Activated T-cell treated with anti-CD3 and anti-CD28 coated beads, Interleukin-2, amount 50 U/mL, for 72 hours (primary cell): ENCODE results near the gene SAMD1. TPM values are rescaled to one million over a fixed set of nuclear protein-coding genes. Genes with fewer than 3 reads are reported as not detected.
A peak's percentile ranks its signal among the peaks of the same experiment; 100 is the strongest.

Experiments
- ATAC-seq, 2 donors: fragments of 150-1000 bp; cut with Tn5 transposase; replicated peaks in 1 of 2; 2 replicates each; pipeline ENCODE4 v1.10.0; 2021; ENCODE audit warnings: moderate library complexity in 2 of 2, mild to moderate bottlenecking in 1 of 2
- DNase-seq, 2 donors: peaks; one replicate each; pipeline ENCODE4 v3.0.0; 2021 to 2022; ENCODE audit warnings: mixed read lengths in 1 of 2
- H3K27ac Mint-ChIP-seq: one replicate; pipeline ENCODE4 v1.8.0; 2022; ENCODE audit warnings: mild to moderate bottlenecking, moderate library complexity, mixed read lengths
- H3K27me3 Mint-ChIP-seq: one replicate; pipeline ENCODE4 v1.8.0; 2022; ENCODE audit warnings: low read depth, mixed read lengths
- H3K36me3 Mint-ChIP-seq, 2 donors: one replicate each; pipeline ENCODE4 v1.8.0; 2022; ENCODE audit warnings: mixed read lengths in 2 of 2, mild to moderate bottlenecking in 1 of 2; ENCODE audit not compliant: insufficient read depth in 2 of 2
- H3K4me1 Mint-ChIP-seq: one replicate; pipeline ENCODE4 v1.8.0; 2022; ENCODE audit warnings: low read depth, mixed read lengths
- H3K4me3 Mint-ChIP-seq, 2 donors: one replicate each; pipeline ENCODE4 v1.8.0; 2022; ENCODE audit warnings: mild to moderate bottlenecking in 2 of 2, mixed read lengths in 2 of 2, moderate library complexity in 2 of 2
- H3K9me3 Mint-ChIP-seq, 2 donors: one replicate each; pipeline ENCODE4 v1.8.0; 2022; ENCODE audit warnings: mixed read lengths in 2 of 2
- total RNA-seq, 2 donors: library from RNA; stranded (reverse); gene quantifications; one replicate each; pipeline ENCODE4 v1.2.3, GENCODE V29; 2022

SAMD1 gene
- total RNA-seq, 2 donors from 2014 or later = 41.6 to 77.1 TPM

DNA sequence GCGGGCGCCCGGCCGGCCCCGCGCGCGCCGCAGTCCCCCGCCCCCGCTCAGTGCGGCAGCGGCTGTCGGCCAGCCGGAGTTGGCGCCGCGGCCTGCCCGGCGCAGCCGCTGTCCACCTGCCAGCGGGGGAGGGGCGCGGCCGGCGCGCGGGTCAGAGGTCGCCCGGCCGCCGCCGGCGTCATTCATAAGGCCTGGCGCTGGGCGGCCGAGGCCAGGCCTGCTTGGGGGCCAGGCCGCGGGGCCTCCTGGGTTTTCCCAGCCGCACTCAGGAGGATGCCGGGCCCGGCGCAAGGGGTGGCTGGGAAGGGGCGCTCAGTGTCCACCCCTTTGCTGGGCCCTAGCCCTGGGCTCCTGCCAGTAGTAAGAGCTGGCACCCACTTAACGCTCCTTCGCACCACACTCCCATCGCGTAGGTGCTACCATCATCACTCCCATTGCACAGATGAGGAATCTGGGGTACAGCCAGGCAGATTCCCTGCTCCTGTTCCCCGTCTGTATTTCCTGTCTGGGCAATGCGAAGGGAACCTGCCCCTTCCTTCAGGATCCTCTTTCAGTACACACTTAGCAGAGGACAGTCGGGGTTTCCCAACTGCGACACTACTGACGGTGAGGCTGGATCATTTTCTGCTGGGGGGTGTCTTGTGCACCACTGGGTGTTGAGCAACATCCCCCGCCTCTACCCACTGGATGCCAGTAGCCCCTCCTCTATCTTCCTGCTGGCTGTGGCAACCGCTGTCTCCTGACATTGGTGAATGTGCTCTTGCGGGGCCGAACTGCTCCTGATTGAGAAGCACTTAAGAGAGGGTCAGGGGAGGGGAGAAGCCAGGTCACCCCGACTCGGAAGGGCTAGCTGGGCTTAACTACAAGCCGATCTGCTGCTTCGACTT is 27.9 kb upstream of the SAMD1 start:
- DNase-seq (peak; percentile 31 to 36), ATAC-seq (no peak)
- Mint-ChIP-seq H3K36me3 (peaks cover 0 to 5% of the 10 kb centered on the region in 2 donors), H3K27me3 (no peaks in the 10 kb centered on the region), H3K9me3 (no peaks in the 10 kb centered on the region), H3K4me3 (peak overlapping the region; percentile 94 to 97), H3K27ac (peak overlapping the region; percentile 92), H3K4me1 (peaks cover 39% of the 10 kb centered on the region)

DNA sequence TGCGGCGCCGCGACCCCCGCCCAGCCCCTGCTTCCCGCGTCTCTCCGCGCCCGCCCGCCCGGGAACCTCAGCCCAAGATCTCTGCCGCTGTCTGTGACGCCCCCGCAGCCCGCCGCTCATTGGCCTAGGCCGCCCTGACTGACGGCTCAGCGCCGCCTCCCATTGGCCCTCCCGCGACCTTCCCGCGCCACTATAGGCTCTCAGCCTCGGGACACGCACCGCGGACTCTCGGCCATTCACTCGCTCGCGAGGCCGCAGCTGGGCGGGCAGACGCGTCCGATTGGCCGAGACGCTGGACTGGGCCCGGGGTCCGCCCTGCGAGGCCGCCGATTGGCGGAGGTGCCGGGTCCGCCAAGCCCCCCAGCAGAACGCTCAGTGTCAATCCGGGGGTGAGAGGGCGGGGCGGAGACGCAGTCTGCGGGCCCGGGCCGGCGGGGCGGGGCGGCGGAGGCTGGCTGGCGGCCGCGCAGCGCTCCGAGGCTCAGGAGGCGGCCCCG is 27.2 kb upstream of the SAMD1 start, which contains the start of gene PRKACA:
PRKACA (minus strand) TSS at position 95 of the 497 bp plus-strand sequence. CDS start 215 bp downstream, outside the sequence.
- peak; percentile 93 to 95 for ATAC-seq
- peak within 1 kb of the TSS; percentile 92 for H3K27ac Mint-ChIP-seq
- H3K4me1 Mint-ChIP-seq = peaks cover 44% of the 10 kb centered on the region
- H3K9me3 Mint-ChIP-seq = no peaks in the 10 kb centered on the region
- H3K36me3 Mint-ChIP-seq = peaks cover 0 to 3% of the 10 kb centered on the region in 2 donors
- peak within 1 kb of the TSS; percentile 96 to 97 for H3K4me3 Mint-ChIP-seq
- no peaks in the 10 kb centered on the region for H3K27me3 Mint-ChIP-seq
- DNase-seq = peak; percentile 98 to 99

DNA sequence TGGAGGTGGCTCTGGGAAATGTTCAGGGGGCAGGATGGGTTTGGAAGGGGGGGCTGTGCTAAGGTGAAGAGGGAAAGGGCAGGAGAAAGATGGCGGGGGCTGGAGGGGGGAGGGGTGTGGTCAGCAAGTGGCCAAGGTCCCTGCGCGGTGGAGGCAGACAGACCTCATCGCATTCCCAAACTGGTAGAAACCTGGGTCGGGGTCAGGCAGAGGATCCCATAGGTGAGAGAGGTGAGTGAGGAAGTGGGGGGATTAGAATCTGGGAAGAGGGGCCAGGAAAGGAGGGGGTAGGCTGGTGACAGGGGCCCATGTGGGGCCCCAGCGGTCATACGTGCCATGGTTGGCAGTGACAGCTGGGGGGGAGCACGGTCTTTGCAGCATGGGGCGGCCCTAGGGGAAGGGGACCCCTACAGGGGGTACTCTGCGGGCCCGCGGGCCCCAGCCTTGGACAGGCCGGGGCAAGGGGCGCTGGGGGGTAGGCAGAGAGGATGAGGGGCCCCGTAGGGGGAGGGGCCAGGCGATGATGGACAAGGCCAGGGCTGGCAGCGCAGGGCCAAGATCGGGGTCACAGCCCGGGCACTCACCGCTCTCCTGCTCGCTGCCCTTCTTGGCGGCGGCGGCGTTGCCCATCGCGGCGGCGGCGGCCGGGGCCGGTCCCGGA is 26.5 kb upstream of the SAMD1 start:
- Mint-ChIP-seq H3K9me3 (no peaks in the 10 kb centered on the region), H3K36me3 (peaks cover 0 to 3% of the 10 kb centered on the region in 2 donors), H3K4me3 (peak overlapping the region; percentile 88 to 96), H3K4me1 (peaks cover 45% of the 10 kb centered on the region), H3K27ac (peak overlapping the region; percentile 47), H3K27me3 (no peaks in the 10 kb centered on the region)
- DNase-seq (no peak), ATAC-seq (peak; percentile 3 to 4)

DNA sequence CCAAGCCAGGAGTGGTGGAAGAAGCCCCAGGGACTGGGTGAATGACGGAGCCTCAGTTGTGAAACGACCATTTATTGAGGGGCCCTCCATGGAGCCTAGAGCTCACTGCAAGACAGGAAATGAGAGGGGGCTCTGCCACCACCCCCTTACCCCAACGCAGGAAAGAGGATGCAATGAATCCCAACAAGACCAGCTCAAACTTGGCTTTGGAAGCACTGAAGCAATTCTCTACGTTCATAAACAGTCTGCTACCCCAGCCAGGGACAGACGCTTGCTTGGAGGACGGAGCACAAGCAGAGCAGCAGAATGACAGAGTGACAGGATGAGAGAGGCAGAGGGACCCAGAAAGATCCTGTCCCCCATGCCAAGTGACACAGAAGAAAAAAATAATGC is 26.0 kb upstream of the SAMD1 start:
- Mint-ChIP-seq H3K27me3 (no peaks in the 10 kb centered on the region), H3K27ac (peak overlapping the region; percentile 19), H3K4me1 (peaks cover 49% of the 10 kb centered on the region), H3K36me3 (peaks cover 0 to 3% of the 10 kb centered on the region in 2 donors), H3K4me3 (peak overlapping the region; percentile 88 to 96), H3K9me3 (no peaks in the 10 kb centered on the region)
- ATAC-seq (no peak), DNase-seq (no peak)

DNA sequence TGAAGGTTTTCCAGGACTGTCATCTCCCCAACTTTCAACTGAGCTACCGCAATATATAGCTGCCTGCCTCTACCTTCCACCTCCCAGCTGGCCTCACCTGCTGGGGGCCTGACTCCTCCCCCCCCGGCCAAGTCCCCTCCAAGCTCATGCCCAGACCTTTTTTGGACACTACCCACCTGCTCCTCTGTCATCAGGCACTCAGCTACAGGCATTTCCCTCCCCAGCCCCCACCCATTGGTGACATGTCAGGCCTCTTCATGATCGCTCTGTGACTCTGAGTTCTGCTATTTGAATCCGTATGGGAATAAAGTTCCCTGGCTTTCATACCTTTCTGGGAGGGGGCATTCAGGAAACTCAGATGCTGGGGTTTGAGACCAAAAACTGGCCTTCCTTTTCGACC is 25.2 kb upstream of the SAMD1 start:
- DNase-seq = no peak
- H3K36me3 Mint-ChIP-seq = peaks cover 0 to 2% of the 10 kb centered on the region in 2 donors
- H3K27me3 Mint-ChIP-seq = no peaks in the 10 kb centered on the region
- H3K9me3 Mint-ChIP-seq = no peaks in the 10 kb centered on the region
- ATAC-seq = no peak
- peak overlapping the region; percentile 88 to 96 for H3K4me3 Mint-ChIP-seq
- no peak overlapping the region for H3K27ac Mint-ChIP-seq
- H3K4me1 Mint-ChIP-seq = peaks cover 51% of the 10 kb centered on the region

DNA sequence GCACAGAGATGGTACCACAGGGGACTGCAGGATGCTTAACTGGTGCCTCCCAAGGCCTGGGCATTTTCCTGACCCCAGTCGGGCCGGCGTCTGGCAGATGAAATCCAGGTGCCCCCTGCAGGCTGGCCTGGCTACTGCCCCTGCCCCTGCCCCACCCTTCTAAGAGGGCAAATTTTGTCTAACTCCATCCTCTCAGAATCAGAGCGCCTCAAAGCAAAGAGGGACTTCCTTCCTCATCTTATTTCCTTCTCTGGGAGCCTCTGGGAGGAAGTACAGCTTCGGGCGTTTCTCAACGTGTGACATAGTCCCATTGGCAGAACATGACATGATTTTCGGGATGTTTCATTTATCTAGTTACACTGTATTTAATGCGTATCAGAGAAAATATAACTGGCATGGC is 24.3 kb upstream of the SAMD1 start:
- no peak overlapping the region for H3K27ac Mint-ChIP-seq
- DNase-seq (peak; percentile 73 to 76), ATAC-seq (no peak)
- H3K36me3 Mint-ChIP-seq = peaks cover 0 to 2% of the 10 kb centered on the region in 2 donors
- H3K9me3 Mint-ChIP-seq = no peaks in the 10 kb centered on the region
- H3K4me3 Mint-ChIP-seq = peak overlapping the region in 1 of 2 donors; percentile 32
- H3K4me1 Mint-ChIP-seq = peaks cover 54% of the 10 kb centered on the region
- no peaks in the 10 kb centered on the region for H3K27me3 Mint-ChIP-seq

DNA sequence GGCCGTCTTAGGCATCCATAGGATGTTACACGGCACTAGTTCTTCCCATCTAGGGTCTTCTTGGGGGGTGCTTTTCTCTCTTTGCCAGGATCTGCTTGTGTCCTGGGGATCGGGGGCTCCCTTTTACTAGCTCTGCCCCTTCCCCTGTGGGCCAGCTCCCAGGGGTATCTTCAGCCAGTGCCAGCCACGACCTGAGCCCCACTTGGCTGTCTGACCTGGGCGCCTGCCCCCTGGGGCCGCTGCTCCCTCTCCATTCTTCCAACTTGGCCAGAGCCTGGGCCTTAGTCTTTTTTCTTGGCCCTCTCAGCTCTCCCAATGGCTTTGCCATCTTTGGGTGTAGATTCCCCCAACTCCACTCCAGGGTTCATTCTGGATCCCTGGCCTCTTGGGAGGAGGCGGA is 23.9 kb upstream of the SAMD1 start:
- DNase-seq (no peak), ATAC-seq (no peak)
- H3K4me1 Mint-ChIP-seq = peaks cover 55% of the 10 kb centered on the region
- H3K27me3 Mint-ChIP-seq = no peaks in the 10 kb centered on the region
- no peak overlapping the region for H3K4me3 Mint-ChIP-seq
- H3K9me3 Mint-ChIP-seq = no peaks in the 10 kb centered on the region
- no peak overlapping the region for H3K27ac Mint-ChIP-seq
- H3K36me3 Mint-ChIP-seq = peaks cover 0 to 2% of the 10 kb centered on the region in 2 donors

DNA sequence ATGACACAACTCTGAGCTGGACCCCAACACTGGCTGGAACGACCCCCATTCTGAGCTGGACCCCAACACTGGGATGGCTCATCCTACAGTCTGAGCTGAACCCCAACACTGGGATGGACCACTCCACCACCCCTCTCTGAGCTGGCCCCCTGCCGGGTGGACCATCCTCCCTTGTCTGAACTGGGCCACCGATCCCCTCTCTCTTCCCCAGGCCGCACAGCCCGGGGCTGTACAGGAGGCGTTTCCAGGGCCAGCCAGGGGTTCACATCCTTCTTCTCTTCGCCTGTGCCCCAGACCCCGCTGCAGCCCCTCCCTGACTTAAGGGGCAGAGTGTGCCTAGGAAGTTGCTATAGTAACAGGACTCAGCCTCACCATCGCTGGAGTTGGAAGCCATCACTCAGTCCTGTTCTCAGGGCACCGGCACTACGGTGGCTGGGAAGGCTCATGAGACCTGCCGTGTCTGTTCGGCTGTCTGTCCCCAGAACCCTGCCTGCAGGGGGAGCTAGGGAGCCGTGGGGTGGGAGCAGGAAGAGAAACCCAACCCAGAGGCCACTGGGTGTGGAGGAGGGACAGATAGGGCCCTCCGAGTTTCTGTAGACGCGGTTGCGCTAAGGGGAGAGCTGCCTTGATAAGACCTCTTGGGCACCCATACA is 23.3 kb upstream of the SAMD1 start:
- Mint-ChIP-seq H3K4me1 (peaks cover 50% of the 10 kb centered on the region), H3K9me3 (no peaks in the 10 kb centered on the region), H3K27ac (no peak overlapping the region), H3K36me3 (peaks cover 0 to 2% of the 10 kb centered on the region in 2 donors), H3K27me3 (no peaks in the 10 kb centered on the region), H3K4me3 (peak overlapping the region; percentile 29 to 50)
- no peak for ATAC-seq
- peak; percentile 49 to 57 for DNase-seq

DNA sequence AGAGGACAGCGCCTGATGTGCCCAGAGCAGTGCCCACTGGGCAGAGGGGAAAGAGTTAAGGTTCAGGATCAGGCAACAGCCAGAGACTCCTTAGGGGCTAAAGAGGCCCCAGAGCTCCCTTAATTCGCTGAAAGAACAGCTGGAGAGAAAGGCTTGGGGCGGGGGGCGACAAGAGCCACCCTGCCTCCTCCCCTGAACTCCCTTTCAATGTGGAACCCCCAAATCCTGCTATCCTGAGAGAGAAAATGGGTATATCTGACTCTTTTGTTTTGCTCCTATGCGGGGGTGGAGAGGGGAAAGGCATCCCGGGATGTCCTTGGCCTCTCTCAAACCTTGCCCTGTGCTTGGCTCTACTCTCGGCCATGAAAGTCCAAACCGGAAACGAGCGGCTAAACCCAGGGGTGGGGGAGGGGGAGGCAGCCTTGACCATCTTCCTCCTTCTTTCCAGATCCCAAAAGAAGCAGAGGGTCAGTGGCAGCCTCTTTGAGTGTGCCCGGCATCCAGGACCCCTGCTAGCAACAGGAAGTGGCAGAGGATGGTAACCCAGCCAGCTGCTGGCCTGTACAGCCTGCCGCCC is 22.3 kb upstream of the SAMD1 start:
- H3K9me3 Mint-ChIP-seq = no peaks in the 10 kb centered on the region
- peaks cover 44% of the 10 kb centered on the region for H3K4me1 Mint-ChIP-seq
- no peak overlapping the region for H3K27ac Mint-ChIP-seq
- no peak for DNase-seq
- H3K36me3 Mint-ChIP-seq = peaks cover 0 to 2% of the 10 kb centered on the region in 2 donors
- H3K4me3 Mint-ChIP-seq = no peak overlapping the region
- no peak for ATAC-seq
- H3K27me3 Mint-ChIP-seq = no peaks in the 10 kb centered on the region

DNA sequence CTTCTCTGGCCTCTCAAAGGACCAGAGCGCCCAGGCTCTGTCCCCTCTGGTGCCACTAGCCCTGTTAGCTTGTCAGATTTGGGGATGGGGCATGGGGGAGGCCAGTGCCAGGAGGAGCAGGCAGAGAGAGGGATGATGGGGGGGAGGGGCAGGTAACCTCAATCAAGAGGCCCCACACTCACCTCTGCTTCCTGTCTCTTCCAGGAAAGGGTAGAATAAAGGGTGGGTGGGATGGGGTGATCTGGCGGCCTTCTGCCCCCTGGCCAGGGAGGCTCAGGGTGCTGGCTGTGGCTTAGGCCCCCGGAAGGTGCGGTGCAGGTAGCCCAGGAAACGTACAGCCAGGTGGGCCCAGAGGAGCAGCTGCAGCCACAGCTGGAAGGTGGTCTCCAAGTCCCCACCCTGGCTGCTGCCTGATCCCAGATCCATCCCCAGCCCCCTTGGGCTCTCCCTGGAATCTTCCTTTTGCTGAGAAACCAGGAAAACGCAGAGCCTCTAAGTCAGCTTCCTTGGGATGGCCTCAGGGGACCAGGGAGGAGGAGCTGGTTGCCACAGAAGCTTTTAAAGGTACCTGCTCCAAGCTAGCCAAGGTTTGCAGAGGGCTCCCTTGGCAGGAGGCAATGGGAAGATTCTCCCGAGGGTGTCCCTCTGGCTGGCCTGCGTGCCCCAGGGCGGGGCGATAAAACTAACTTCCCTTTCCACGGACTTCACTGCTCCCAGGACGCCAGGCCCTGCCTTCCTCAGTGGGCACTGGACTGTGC is 21.7 kb upstream of the SAMD1 start:
- no peak overlapping the region for H3K4me3 Mint-ChIP-seq
- H3K9me3 Mint-ChIP-seq = no peaks in the 10 kb centered on the region
- no peak for ATAC-seq
- H3K4me1 Mint-ChIP-seq = peaks cover 44% of the 10 kb centered on the region
- H3K36me3 Mint-ChIP-seq = peaks cover 0 to 2% of the 10 kb centered on the region in 2 donors
- H3K27ac Mint-ChIP-seq = no peak overlapping the region
- DNase-seq = no peak
- no peaks in the 10 kb centered on the region for H3K27me3 Mint-ChIP-seq

DNA sequence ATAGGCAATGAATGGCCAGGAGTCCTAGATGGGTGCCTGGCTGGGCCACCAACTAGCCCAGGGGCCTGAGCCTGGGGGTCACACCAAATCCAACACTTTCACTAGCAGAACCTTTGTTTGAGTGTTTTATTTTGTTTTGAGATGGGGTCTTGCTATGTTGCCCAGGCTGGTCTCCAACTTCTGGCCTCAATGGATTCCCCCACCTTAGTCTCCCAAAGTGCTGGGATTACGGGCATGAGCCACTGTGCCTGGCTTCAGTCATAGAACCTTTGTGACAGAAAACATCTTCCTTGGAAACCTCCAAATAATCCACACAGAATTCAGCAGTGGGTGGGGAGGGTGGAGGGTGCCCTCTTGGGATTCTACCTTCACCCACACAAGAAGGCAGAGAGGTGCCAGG is 20.9 kb upstream of the SAMD1 start:
- H3K27me3 Mint-ChIP-seq = no peaks in the 10 kb centered on the region
- peaks cover 38% of the 10 kb centered on the region for H3K4me1 Mint-ChIP-seq
- ATAC-seq = no peak
- no peaks in the 10 kb centered on the region for H3K9me3 Mint-ChIP-seq
- DNase-seq = no peak
- H3K36me3 Mint-ChIP-seq = no peaks in the 10 kb centered on the region
- no peak overlapping the region for H3K4me3 Mint-ChIP-seq
- H3K27ac Mint-ChIP-seq = no peak overlapping the region

DNA sequence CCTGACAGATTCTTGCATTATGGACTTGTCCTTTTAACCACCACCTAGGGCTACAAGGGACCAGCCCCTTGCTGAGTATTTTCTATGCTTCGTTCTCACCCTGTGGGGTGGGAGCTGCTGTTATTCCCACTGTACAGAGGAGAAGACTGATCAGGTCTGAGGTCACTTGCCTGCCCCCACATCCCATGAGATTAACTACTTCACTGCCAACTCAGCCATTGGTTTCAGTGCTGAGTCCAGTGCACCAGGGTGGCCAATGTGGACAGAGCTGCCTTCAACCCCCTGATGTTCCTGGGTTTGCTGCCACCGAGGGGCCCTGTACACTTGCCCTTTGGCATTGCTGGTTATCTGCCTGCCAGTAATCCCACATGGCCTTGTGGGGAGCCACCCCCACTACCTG is 20.1 kb upstream of the SAMD1 start:
- no peak for ATAC-seq
- no peak for DNase-seq
- Mint-ChIP-seq H3K9me3 (no peaks in the 10 kb centered on the region), H3K27me3 (no peaks in the 10 kb centered on the region), H3K27ac (no peak overlapping the region), H3K4me1 (peaks cover 30% of the 10 kb centered on the region), H3K36me3 (no peaks in the 10 kb centered on the region), H3K4me3 (no peak overlapping the region)
